ENCODE data around the gene TMEM256.

DNA sequence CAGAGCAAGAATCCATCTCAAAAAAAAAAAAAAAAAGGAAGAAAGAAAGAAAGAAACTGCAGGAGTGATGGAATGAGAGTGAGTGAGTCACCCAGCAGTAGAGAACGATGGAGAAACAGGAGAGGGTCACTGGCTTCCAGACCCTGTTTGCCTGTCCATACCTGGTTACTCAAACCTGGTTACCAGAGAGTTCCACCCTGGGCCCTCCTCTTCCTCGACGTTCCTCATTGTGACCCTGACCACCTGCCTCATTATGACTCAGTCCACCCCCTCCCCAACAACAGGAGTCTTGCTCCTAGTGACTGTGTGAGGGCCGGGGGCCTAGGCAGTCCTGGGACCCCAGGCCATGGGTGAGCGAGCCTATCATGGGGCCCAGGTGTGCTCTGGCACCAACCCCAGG lies 24.7 kb upstream of the TMEM256 start, which contains the start of gene SPEM3:
- TF ChIP-seq POLR2AphosphoS5 (IDR thresholded peaks at IDR 0.05; ENCODE audit: low read depth, low read length) (no peak), TAF1 (IDR thresholded peaks at IDR 0.05; ENCODE audit: borderline replicate concordance, insufficient read depth, low read length) (no peak)
